SK-N-SH treated with all-trans-retinoic acid at 6 μM for 48 hours (cell line): ENCODE measurements around the gene UBA3.

ENCODE experiments used
- ATAC-seq: fragments of 200-7000 bp; cut with Tn5 transposase; 3 replicates; pipeline ENCODE4 v1.9.1; 2020; ENCODE audit warnings: mild to moderate bottlenecking, moderate library complexity
- ARNTL ChIP-seq: fragments of 450-650 bp; formaldehyde crosslinking; IDR thresholded peaks from 2 replicates; pipeline ENCODE4 v1.5.0; 2020; ENCODE audit warnings: low read depth, mild to moderate bottlenecking, moderate library complexity, borderline replicate concordance
- BACH2 ChIP-seq: fragments of 250-450 bp; sonication (Bioruptor Pico); IDR thresholded peaks from 2 replicates; pipeline ENCODE4 v1.9.0; 2021; ENCODE audit warnings: mild to moderate bottlenecking, borderline replicate concordance
- CSDC2 ChIP-seq: fragments of 250-450 bp; sonication (Bioruptor Pico); IDR thresholded peaks from 2 replicates; pipeline ENCODE4 v1.5.0; 2020; ENCODE audit warnings: mild to moderate bottlenecking, moderate library complexity
- ESRRG ChIP-seq: fragments of 250-450 bp; sonication (Bioruptor Pico); IDR thresholded peaks from 2 replicates; pipeline ENCODE4 v1.6.1; 2021; ENCODE audit warnings: mild to moderate bottlenecking
- GLIS3 ChIP-seq: fragments of 250-450 bp; sonication (Bioruptor Pico); IDR thresholded peaks from 2 replicates; pipeline ENCODE4 v1.5.0; 2020; ENCODE audit warnings: mild to moderate bottlenecking, moderate library complexity
- ISL1 ChIP-seq: fragments of 250-450 bp; sonication (Bioruptor Pico); IDR thresholded peaks from 2 replicates; pipeline ENCODE4 v2.1.2; 2022; ENCODE audit warnings: mild to moderate bottlenecking, moderate library complexity
- PATZ1 ChIP-seq: fragments of 250-450 bp; sonication (Bioruptor Pico); IDR thresholded peaks from 2 replicates; pipeline ENCODE4 v1.8.0; 2020; ENCODE audit warnings: mild to moderate bottlenecking, moderate library complexity, borderline replicate concordance
- POU6F1 ChIP-seq: fragments of 250-450 bp; sonication (Bioruptor Pico); IDR thresholded peaks from 2 replicates; pipeline ENCODE4 v1.8.0; 2021; ENCODE audit warnings: low read depth, mild to moderate bottlenecking, moderate library complexity, borderline replicate concordance
- PPARA ChIP-seq: fragments of 250-450 bp; sonication (Bioruptor Pico); IDR thresholded peaks from 2 replicates; pipeline ENCODE4 v1.5.0; 2020; ENCODE audit warnings: mild to moderate bottlenecking, borderline replicate concordance
- RARB ChIP-seq: fragments of 250-450 bp; sonication (Bioruptor Pico); IDR thresholded peaks from 2 replicates; pipeline ENCODE4 v1.8.0; 2021; ENCODE audit warnings: mild to moderate bottlenecking, moderate library complexity
- SNAI2 ChIP-seq: fragments of 250-450 bp; sonication (Bioruptor Pico); IDR thresholded peaks from 2 replicates; pipeline ENCODE4 v1.5.0; 2020; ENCODE audit warnings: mild to moderate bottlenecking, moderate library complexity
- TCF4 ChIP-seq: fragments of 250-450 bp; sonication (Bioruptor Pico); IDR thresholded peaks from 2 replicates; pipeline ENCODE4 v1.8.0; 2021; ENCODE audit warnings: mild to moderate bottlenecking, moderate library complexity, borderline replicate concordance
- TOX ChIP-seq: fragments of 250-450 bp; sonication (Bioruptor Pico); IDR thresholded peaks from 2 replicates; pipeline ENCODE4 v1.8.0; 2021; ENCODE audit warnings: mild to moderate bottlenecking, moderate library complexity, borderline replicate concordance
- TSHZ2 ChIP-seq: fragments of 250-450 bp; sonication (Bioruptor Pico); IDR thresholded peaks from 2 replicates; pipeline ENCODE4 v1.5.0; 2020; ENCODE audit warnings: mild to moderate bottlenecking, moderate library complexity
- ZC3H10 ChIP-seq: fragments of 250-450 bp; sonication (Bioruptor Pico); IDR thresholded peaks from 2 replicates; pipeline ENCODE4 v1.5.1; 2021; ENCODE audit warnings: mild to moderate bottlenecking, moderate library complexity
- ZFP3 ChIP-seq: fragments of 250-450 bp; sonication (Bioruptor Pico); IDR thresholded peaks from 2 replicates; pipeline ENCODE4 v1.5.0; 2020; ENCODE audit warnings: mild to moderate bottlenecking, moderate library complexity
- ZFP30 ChIP-seq: fragments of 450-650 bp; formaldehyde crosslinking; IDR thresholded peaks from 2 replicates; pipeline ENCODE4 v1.5.0; 2022; ENCODE audit warnings: mild to moderate bottlenecking, moderate library complexity
- ZNF565 ChIP-seq: fragments of 450-650 bp; formaldehyde crosslinking; conservative IDR thresholded peaks from 2 replicates; pipeline ENCODE4 v1.5.0; 2020; ENCODE audit warnings: low read depth, mild to moderate bottlenecking, moderate library complexity
- ZNF70 ChIP-seq: fragments of 450-650 bp; formaldehyde crosslinking; IDR thresholded peaks from 2 replicates; pipeline ENCODE4 v1.5.0; 2020; ENCODE audit warnings: mild to moderate bottlenecking, moderate library complexity

UBA3 gene

GRCh38 chr3:69032142-69032541, 48.0 kb downstream of the UBA3 start:
- peak; percentile 98 for ATAC-seq
- TF ChIP-seq TSHZ2 (CRISPR knock-in tag) = no peak
- TF ChIP-seq TOX (CRISPR knock-in tag) = no peak
- TF ChIP-seq ZNF565 (CRISPR knock-in tag) = no peak
- TF ChIP-seq ISL1 (CRISPR knock-in tag) = peak; percentile 71
- TF ChIP-seq PATZ1 (CRISPR knock-in tag) = peak; percentile 68; the same call in 1 of the 2 replicates
- no peak for TF ChIP-seq GLIS3 (CRISPR knock-in tag)

GRCh38 chr3:69031635-69032034, 48.5 kb downstream of the UBA3 start:
- peak; percentile 66 for ATAC-seq

GRCh38 chr3:69020857-69021256, 59.3 kb downstream of the UBA3 start:
- no peak for ATAC-seq
- TF ChIP-seq ZNF70 (CRISPR knock-in tag) = no peak
- TF ChIP-seq SNAI2 (CRISPR knock-in tag) = no peak
- no peak for TF ChIP-seq ZFP30 (CRISPR knock-in tag)

More at GRCh38 chr3:69031635-69032034, 48.5 kb downstream of the UBA3 start:
- TF ChIP-seq ZFP30 (CRISPR knock-in tag) (no peak), TCF4 (CRISPR knock-in tag) (no peak), PPARA (CRISPR knock-in tag) (no peak), POU6F1 (CRISPR knock-in tag) (no peak), ARNTL (no peak), BACH2 (CRISPR knock-in tag) (no peak), ZC3H10 (no peak), GLIS3 (CRISPR knock-in tag) (no peak), RARB (CRISPR knock-in tag) (no peak), ISL1 (CRISPR knock-in tag) (no peak), ZNF565 (CRISPR knock-in tag) (no peak), TOX (CRISPR knock-in tag) (no peak), ZFP3 (CRISPR knock-in tag) (no peak), TSHZ2 (CRISPR knock-in tag) (no peak), CSDC2 (no peak), ZNF70 (CRISPR knock-in tag) (no peak)

- ATAC-seq = peak; percentile 68
- no peak for TF ChIP-seq ZFP3 (CRISPR knock-in tag)
- TF ChIP-seq ESRRG (CRISPR knock-in tag) = no peak
- TF ChIP-seq POU6F1 (CRISPR knock-in tag) = no peak
- TF ChIP-seq SNAI2 (CRISPR knock-in tag) = no peak
- TF ChIP-seq ZNF70 (CRISPR knock-in tag) = no peak
- TF ChIP-seq GLIS3 (CRISPR knock-in tag) = no peak
- no peak for TF ChIP-seq PATZ1 (CRISPR knock-in tag)
- no peak for TF ChIP-seq ISL1 (CRISPR knock-in tag)
- no peak for TF ChIP-seq ZNF565 (CRISPR knock-in tag)
- TF ChIP-seq ARNTL = no peak
- no peak for TF ChIP-seq ZC3H10
Observed at GRCh38 chr3:69020424-69020823, 59.7 kb downstream of the UBA3 start.
